GM21528 (cell line): ENCODE data around the gene CLCA2.

Experiments
- ATAC-seq: cut with Tn5 transposase; IDR thresholded peaks from one replicate; pipeline ENCODE4 v1.9.1; 2021; ENCODE audit warnings: mild to moderate bottlenecking, moderate library complexity; ENCODE audit not compliant: unreplicated experiment, low FRiP score

The CLCA2 gene

GRCh38 chr1:86472152-86472551, 48.2 kb downstream of the CLCA2 start:
- ATAC-seq, result no peak

GRCh38 chr1:86472767-86473166, 48.8 kb downstream of the CLCA2 start:
- no peak for ATAC-seq

- ATAC-seq, result no peak
Observed at GRCh38 chr1:86477256-86477655, 53.3 kb downstream of the CLCA2 start.

- no peak for ATAC-seq
Observed at GRCh38 chr1:86477682-86478081, 53.7 kb downstream of the CLCA2 start.

- no peak for ATAC-seq
Observed at GRCh38 chr1:86478416-86479156, 54.6 kb downstream of the CLCA2 start.

GRCh38 chr1:86481966-86482365, 58.0 kb downstream of the CLCA2 start:
- ATAC-seq, result no peak

GRCh38 chr1:86487131-86487810, 63.3 kb downstream of the CLCA2 start:
- no peak for ATAC-seq

GRCh38 chr1:86487811-86488141, 63.8 kb downstream of the CLCA2 start:
- no peak for ATAC-seq

- ATAC-seq, result no peak
Observed at GRCh38 chr1:86489242-86489878, 65.4 kb downstream of the CLCA2 start.

GRCh38 chr1:86491171-86491950, 67.4 kb downstream of the CLCA2 start:
- ATAC-seq, result no peak

- no peak for ATAC-seq
Observed at GRCh38 chr1:86498281-86498680, 74.3 kb downstream of the CLCA2 start.

GRCh38 chr1:86499987-86500593, 76.1 kb downstream of the CLCA2 start:
- no peak for ATAC-seq

GRCh38 chr1:86500714-86501113, 76.7 kb downstream of the CLCA2 start:
- ATAC-seq, result no peak

- peak; percentile 61 for ATAC-seq
Observed at GRCh38 chr1:86502125-86502646, 78.2 kb downstream of the CLCA2 start.

GRCh38 chr1:86502721-86503405, 78.9 kb downstream of the CLCA2 start:
- peak; percentile 25 for ATAC-seq

- no peak for ATAC-seq
Observed at GRCh38 chr1:86503406-86504136, 79.6 kb downstream of the CLCA2 start.

- ATAC-seq, result no peak
Observed at GRCh38 chr1:86504137-86504479, 80.1 kb downstream of the CLCA2 start.

GRCh38 chr1:86504895-86505563, 81.1 kb downstream of the CLCA2 start:
- ATAC-seq, result no peak

- ATAC-seq, result no peak
Observed at GRCh38 chr1:86505564-86505902, 81.6 kb downstream of the CLCA2 start.
